Activated CD4-positive, alpha-beta T cell treated with anti-CD3 and anti-CD28 coated beads for 36 hours (primary cell): ENCODE data around the gene PAGE2. TPM values are rescaled to one million over a fixed set of nuclear protein-coding genes. Genes with fewer than 3 reads are reported as not detected.
"Not testable (repeated sequence)": the region's sequence is repeated elsewhere in the genome, so short reads cannot be mapped to it uniquely, and the experiment has no call there.

Experiments used
- ATAC-seq: fragments of 200-7000 bp; cut with Tn5 transposase; one replicate; pipeline ENCODE4 v1.10.0; 2021; ENCODE audit warnings: mild to moderate bottlenecking, moderate library complexity
- CTCF ChIA-PET: fragments of 350-600 bp; sonication (Branson Sonifier 250); formaldehyde crosslinking; loops from one replicate; lab custom pipeline; 2021; ENCODE audit warnings: antibody characterized with exemption; lab: Charles Lee
- POLR2A ChIA-PET: fragments of 350-600 bp; sonication (Branson Sonifier 250); formaldehyde crosslinking; loops from one replicate; lab custom pipeline; 2021; ENCODE audit warnings: antibody characterized with exemption, inconsistent platforms; lab: Charles Lee
- DNase-seq: peaks from one replicate; pipeline ENCODE4 v3.0.0-alpha.2; 2020
- H3K27ac Mint-ChIP-seq: one replicate; pipeline ENCODE4 v1.8.0; 2021; ENCODE audit warnings: mixed read lengths
- H3K27me3 Mint-ChIP-seq: one replicate; pipeline ENCODE4 v1.8.0; 2021; ENCODE audit warnings: mixed read lengths
- H3K36me3 Mint-ChIP-seq: one replicate; pipeline ENCODE4 v1.8.0; 2021; ENCODE audit warnings: low read depth, mixed read lengths
- H3K4me1 Mint-ChIP-seq: one replicate; pipeline ENCODE4 v1.8.0; 2021; ENCODE audit warnings: mixed read lengths
- H3K4me3 Mint-ChIP-seq: one replicate; pipeline ENCODE4 v1.8.0; 2021; ENCODE audit warnings: mild to moderate bottlenecking, moderate library complexity, mixed read lengths
- H3K9me3 Mint-ChIP-seq: one replicate; pipeline ENCODE4 v1.8.0; 2021; ENCODE audit warnings: low read depth, mixed read lengths
- intact Hi-C, 2 experiments: fragments of 100-400 bp; cut with DNase I in 1 of 2; cut with micrococcal nuclease in 1 of 2; formaldehyde crosslinking; loops; one replicate each; pipeline versions ENCODE4 v1.14.2 to v1.15.1; 2022 to 2024; cut with DNase I, micrococcal nuclease
- total RNA-seq, 2 experiments: library from RNA; stranded (reverse); gene quantifications; one replicate each; pipeline ENCODE4 v1.2.3, GENCODE V29; 2021

PAGE2 gene
- total RNA-seq, 2 experiments from 2014 or later, result not detected

DNA sequence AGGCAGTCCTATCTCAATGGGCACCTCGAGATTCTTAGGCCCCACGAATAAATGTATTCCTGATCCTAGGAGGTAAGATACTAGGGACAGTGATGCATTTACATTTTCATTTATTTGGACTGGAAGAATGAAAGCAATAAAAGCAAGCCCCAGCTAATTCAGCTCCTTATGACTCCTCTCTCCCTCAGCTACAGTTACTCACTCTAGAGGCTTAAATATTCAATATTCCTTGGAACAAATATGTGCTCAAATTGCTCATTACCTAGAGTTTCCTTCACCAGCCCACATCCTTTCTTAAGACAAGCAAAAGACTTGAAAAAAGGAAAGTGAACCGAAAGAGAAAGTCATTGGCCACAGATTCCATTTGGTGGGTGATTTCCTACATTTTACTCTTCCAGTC is 13.9 kb downstream of the PAGE2 start:
- no peak for DNase-seq
- no peaks in the 10 kb centered on the region for H3K9me3 Mint-ChIP-seq
- POLR2A ChIA-PET, result no interaction called here
- CTCF ChIA-PET, result no interaction called here
- H3K27ac Mint-ChIP-seq, result no peak overlapping the region
- no peaks in the 10 kb centered on the region for H3K4me1 Mint-ChIP-seq
- intact Hi-C loops, result no loop called here
- H3K4me3 Mint-ChIP-seq, result no peak overlapping the region
- no peak for ATAC-seq
- peaks cover 2% of the 10 kb centered on the region for H3K27me3 Mint-ChIP-seq
- no peaks in the 10 kb centered on the region for H3K36me3 Mint-ChIP-seq

DNA sequence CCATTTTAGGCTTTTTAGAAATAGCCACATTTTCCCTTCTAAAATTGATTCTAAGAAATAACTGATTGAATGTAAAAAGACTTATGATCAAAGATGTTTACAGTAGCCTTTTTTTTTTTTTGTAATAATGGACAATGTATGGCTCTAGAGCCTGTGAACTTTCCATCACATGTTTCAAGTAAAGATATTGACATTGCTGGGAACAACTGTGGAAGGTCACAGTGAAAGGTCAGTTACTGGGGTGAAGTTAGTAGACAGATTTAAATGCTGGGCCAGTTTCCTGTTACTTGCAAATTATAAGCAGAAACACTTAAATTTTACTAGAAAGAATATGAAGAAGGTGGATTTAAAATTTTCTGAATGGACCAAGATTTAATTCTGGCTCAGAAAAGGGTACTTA is 18.4 kb downstream of the PAGE2 start:
- Mint-ChIP-seq H3K36me3 (no peaks in the 10 kb centered on the region), H3K9me3 (no peaks in the 10 kb centered on the region), H3K27me3 (no peaks in the 10 kb centered on the region), H3K4me3 (no peak overlapping the region), H3K4me1 (no peaks in the 10 kb centered on the region), H3K27ac (no peak overlapping the region)
- DNase-seq (no peak), ATAC-seq (no peak)
- ChIA-PET CTCF (no interaction called here), POLR2A (no interaction called here)
- intact Hi-C loops, result no loop called here

DNA sequence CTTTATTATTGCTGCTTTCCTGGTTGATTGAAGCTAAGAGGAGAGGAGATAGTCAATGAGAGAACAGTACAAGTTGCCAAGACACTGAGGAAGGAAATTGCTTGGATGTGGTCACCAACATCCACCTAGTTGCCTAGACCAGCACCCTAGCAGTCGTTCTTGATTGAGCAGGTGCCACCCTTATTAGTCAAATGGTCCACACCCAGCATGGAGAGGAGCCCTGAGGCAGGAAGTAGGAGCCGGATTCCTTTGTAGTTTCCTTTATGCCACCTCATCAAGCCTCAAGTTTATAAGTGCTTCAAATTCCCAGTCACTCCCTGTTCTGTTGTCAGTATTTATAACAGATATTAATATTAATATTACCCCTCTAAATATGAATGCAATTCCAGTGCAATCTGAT is 19.1 kb downstream of the PAGE2 start:
- Mint-ChIP-seq H3K36me3 (no peaks in the 10 kb centered on the region), H3K9me3 (no peaks in the 10 kb centered on the region), H3K4me1 (no peaks in the 10 kb centered on the region), H3K4me3 (no peak overlapping the region), H3K27ac (no peak overlapping the region), H3K27me3 (no peaks in the 10 kb centered on the region)
- no peak for DNase-seq
- ChIA-PET CTCF (no interaction called here), POLR2A (no interaction called here)
- ATAC-seq, result no peak
- intact Hi-C loops, result no loop called here

DNA sequence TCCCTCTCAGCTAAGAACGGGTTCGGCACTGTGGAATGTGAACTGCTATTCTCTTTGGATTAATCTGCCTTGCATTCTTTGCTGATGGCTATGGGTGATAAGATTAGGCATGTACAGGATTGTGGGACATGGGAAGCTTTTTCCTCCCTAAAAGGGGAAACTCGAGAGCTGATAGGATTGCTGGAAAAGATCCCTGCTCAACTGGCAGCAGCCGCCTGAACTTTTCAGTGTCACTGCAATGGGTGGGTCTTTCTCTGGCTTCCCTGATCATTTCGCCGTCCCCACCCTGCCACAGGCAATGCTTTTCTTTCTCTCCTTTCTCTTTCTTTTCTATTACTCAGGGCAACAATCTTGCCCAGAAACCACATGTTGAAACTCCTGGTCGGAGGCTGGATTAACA is 20.5 kb downstream of the PAGE2 start:
- Mint-ChIP-seq H3K4me3 (no peak overlapping the region), H3K27ac (no peak overlapping the region), H3K9me3 (no peaks in the 10 kb centered on the region), H3K36me3 (no peaks in the 10 kb centered on the region), H3K27me3 (no peaks in the 10 kb centered on the region), H3K4me1 (no peaks in the 10 kb centered on the region)
- POLR2A ChIA-PET, result no interaction called here
- ATAC-seq (no peak), DNase-seq (no peak)
- intact Hi-C loops, result no loop called here
- CTCF ChIA-PET, result no interaction called here

DNA sequence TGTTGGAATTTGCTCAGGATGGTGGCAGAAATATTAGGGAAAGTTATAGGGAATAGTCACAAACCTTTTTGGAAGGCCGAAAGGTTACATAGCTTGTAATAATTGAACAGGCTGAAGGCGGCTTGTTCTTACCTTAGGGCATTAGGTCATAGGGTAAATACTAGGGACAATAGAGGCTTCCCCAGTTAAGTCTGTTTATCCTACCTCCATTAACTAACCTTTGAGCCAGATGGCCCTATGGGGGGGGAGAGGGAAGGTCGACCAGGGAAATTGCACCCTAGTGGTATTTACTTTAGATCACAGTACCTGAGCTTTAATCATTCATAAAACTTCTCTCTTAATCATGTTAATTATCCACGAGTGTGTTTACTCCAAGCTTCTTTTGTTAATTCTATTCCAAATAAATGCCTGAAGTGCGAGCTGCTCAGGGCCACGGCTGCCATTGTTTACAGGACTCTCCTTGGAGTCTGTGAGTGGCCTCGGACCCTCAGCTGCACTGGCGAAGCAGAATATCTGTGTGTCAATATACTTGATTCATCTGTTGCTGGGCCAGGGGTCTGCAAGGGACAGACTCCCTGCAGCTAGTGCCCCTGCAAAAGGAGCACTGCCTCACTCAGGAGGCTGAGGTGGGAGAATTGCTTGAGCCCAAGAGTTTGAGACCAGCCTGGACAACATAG is 22.9 kb downstream of the PAGE2 start:
- no peak for DNase-seq
- POLR2A ChIA-PET, result no interaction called here

DNA sequence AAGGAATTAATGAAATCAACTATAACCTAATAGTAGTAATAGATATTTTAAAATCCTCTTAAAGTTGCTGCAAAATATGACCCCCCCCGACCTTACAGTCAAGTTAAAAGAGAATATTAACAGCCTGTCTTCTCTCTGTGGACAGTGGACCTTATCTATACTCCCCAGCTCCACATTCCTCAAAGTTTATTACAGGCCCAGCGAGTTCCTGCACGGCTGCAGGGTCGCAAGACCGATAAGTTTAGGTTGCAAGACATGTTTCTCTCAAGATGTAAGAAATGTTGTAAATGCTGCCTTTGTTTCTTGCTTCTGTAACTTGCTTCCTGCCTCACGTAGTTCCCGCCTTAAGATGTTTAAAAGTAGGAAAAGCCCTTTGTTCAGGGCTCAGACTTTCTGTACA is 27.8 kb downstream of the PAGE2 start:
- H3K27ac Mint-ChIP-seq, H3K9me3 Mint-ChIP-seq, H3K36me3 Mint-ChIP-seq, H3K27me3 Mint-ChIP-seq, POLR2A ChIA-PET, CTCF ChIA-PET, H3K4me3 Mint-ChIP-seq, ATAC-seq, DNase-seq, intact Hi-C loops: not testable (repeated sequence)
- peaks cover 28% of the 10 kb centered on the region for H3K4me1 Mint-ChIP-seq

More for the DNA sequence above, 22.9 kb downstream of the PAGE2 start:
- H3K27me3 Mint-ChIP-seq, result no peaks in the 10 kb centered on the region
- H3K9me3 Mint-ChIP-seq, result no peaks in the 10 kb centered on the region
- H3K36me3 Mint-ChIP-seq, result no peaks in the 10 kb centered on the region
- no peak overlapping the region for H3K4me3 Mint-ChIP-seq
- CTCF ChIA-PET, result interaction anchor here (1.0 to 1.2 kb wide), 2 partner anchors 8 to 11 kb away, joined by 3 to 5 read pairs; no protein-coding TSS in a partner anchor
- intact Hi-C loops, result no loop called here
- ATAC-seq, result no peak
- no peak overlapping the region for H3K27ac Mint-ChIP-seq
- no peaks in the 10 kb centered on the region for H3K4me1 Mint-ChIP-seq

DNA sequence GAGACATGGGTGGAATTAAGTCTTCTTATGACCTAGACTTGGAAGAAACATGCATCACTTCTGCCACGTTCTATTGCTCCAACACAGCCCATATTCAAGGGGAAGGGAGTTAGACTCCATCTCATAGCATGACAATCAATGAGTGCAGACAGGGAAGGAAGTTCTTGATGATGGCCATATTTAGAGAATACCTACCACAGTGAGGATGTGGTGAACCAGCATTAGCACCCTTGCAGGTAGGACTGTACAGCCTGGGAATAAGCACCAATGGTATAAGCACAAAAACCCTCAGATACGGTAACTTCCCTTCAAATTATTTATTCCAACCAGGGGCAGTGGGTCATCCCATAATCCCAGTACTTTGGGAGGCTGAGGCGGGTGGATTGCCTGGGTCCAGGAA is 29.8 kb downstream of the PAGE2 start:
- CTCF ChIA-PET, result no interaction called here

DNA sequence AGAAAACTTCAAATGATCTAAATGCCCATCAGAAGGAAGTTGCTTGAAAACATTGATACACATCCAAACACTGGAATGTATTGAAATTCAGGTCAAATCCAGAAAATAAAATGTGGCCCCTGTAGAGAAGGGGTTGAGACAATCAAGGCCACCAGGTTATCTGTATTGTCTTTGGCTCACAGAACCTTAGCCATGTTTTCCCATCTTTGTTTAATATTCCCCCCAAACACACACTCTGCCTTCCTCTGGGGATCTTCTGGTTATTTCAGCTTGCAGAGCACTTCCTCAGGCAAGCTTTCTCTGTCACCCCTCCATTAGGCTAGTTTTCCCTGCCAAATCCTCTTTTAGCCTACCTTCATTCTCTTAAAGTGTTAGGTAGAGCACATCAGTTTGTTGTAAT is 30.5 kb downstream of the PAGE2 start:
- DNase-seq, result no peak
- Mint-ChIP-seq H3K4me1 (peaks cover 28% of the 10 kb centered on the region), H3K36me3 (no peaks in the 10 kb centered on the region), H3K4me3 (no peak overlapping the region), H3K9me3 (no peaks in the 10 kb centered on the region), H3K27ac (no peak overlapping the region), H3K27me3 (no peaks in the 10 kb centered on the region)
- ChIA-PET CTCF (interaction anchor here (0.6 to 1.5 kb wide), 2 partner anchors 8 to 458 kb away, joined by 3 to 5 read pairs; no protein-coding TSS in a partner anchor), POLR2A (no interaction called here)
- ATAC-seq, result no peak
- intact Hi-C loops, result no loop called here

More for the DNA sequence above, 29.8 kb downstream of the PAGE2 start:
- POLR2A ChIA-PET, result no interaction called here
- H3K27me3 Mint-ChIP-seq, result no peaks in the 10 kb centered on the region
- H3K36me3 Mint-ChIP-seq, result no peaks in the 10 kb centered on the region
- intact Hi-C loops, result no loop called here
- no peak overlapping the region for H3K4me3 Mint-ChIP-seq
- no peak overlapping the region for H3K27ac Mint-ChIP-seq
- H3K9me3 Mint-ChIP-seq, result no peaks in the 10 kb centered on the region
- peaks cover 28% of the 10 kb centered on the region for H3K4me1 Mint-ChIP-seq
- DNase-seq (no peak), ATAC-seq (no peak)

DNA sequence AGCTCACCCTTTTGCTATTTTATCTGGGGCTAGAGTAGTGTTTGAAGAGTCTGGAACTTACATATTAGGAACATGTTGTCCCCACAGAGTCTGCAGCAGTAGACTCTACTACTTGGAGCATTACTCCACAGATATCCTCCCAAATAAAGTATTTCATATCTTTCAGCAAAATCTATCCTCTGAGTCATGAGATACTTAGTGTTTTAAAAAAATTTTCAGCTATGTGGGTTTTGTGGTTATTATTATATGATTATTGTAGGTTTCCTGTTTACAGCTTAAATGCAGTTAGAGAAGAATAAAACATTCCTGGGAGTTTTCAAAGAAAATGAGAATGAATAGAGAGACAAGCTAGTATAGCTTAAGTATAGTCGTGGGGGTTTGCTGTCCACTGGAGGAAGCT is 30.9 kb downstream of the PAGE2 start:
- CTCF ChIA-PET, result interaction anchor here (1.5 kb wide), 1 partner anchor 8 kb away, joined by 5 read pairs; no protein-coding TSS in a partner anchor
- DNase-seq, result no peak
- no peak overlapping the region for H3K4me3 Mint-ChIP-seq

DNA sequence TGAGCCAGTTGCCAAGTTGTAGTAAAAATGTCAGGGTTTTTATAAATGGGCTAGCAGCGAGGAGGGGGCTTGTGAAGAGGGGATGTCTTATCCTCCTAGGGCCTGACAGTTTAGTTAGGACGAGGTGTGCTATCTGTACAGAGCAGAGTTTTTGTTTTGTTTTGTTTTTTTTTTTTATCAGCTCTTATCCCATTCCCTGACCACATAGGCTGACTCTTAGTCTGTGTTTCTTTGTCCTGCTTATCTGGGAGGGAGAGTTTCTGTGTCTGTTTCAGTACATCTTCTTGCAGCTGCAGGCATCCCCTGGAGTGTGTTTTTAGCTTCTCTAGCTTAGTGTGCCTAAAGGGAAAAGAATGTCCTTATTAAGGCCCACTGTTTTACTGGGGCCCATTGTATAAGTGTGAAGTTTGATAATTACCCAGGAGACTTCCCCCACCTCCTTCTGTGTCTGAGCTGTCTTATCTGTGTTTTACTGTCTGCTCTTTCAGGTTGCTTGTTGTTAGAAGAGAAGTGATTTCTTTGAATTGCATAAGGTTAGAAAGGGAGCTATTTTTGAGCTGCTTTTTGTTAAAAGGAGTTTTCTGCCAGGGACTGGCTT is 32.0 kb downstream of the PAGE2 start:
- no peaks in the 10 kb centered on the region for H3K27me3 Mint-ChIP-seq
- H3K27ac Mint-ChIP-seq, result no peak overlapping the region
- no peaks in the 10 kb centered on the region for H3K36me3 Mint-ChIP-seq
- intact Hi-C loops, result no loop called here
- CTCF ChIA-PET, result interaction anchor here (1.5 kb wide), 1 partner anchor 9 kb away, joined by 5 read pairs; no protein-coding TSS in a partner anchor
- DNase-seq (no peak), ATAC-seq (no peak)
- POLR2A ChIA-PET, result no interaction called here
- peaks cover 28% of the 10 kb centered on the region for H3K4me1 Mint-ChIP-seq
- H3K4me3 Mint-ChIP-seq, result no peak overlapping the region
- no peaks in the 10 kb centered on the region for H3K9me3 Mint-ChIP-seq

More for the DNA sequence above, 30.9 kb downstream of the PAGE2 start:
- POLR2A ChIA-PET, result no interaction called here
- Mint-ChIP-seq H3K36me3 (no peaks in the 10 kb centered on the region), H3K4me1 (peaks cover 28% of the 10 kb centered on the region), H3K27ac (no peak overlapping the region), H3K27me3 (no peaks in the 10 kb centered on the region), H3K9me3 (no peaks in the 10 kb centered on the region)
- intact Hi-C loops, result no loop called here
- no peak for ATAC-seq

DNA sequence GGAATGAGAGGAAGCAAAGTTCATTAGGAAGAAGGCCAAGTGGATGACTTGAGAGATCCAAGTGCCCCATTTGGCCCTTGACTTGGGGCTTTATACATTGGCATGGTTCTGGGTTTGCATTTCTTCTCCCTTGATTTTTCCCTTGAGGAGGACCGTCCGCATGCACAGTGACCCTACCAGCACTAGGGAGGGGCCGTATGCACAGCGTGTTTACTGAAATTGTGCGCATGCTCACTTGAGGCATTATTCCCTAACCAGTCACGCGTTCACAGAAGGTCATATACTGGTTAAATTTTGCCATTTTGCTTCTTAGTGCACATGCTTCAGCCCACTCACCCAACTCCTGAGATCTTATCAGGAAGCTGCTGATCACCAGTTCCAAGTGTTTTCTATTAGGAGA is 35.1 kb downstream of the PAGE2 start:
- no peak for DNase-seq
- Mint-ChIP-seq H3K4me3 (no peak overlapping the region), H3K27me3 (no peaks in the 10 kb centered on the region), H3K4me1 (peaks cover 23% of the 10 kb centered on the region), H3K36me3 (no peaks in the 10 kb centered on the region), H3K9me3 (no peaks in the 10 kb centered on the region), H3K27ac (no peak overlapping the region)
- intact Hi-C loops, result no loop called here
- ChIA-PET POLR2A (no interaction called here), CTCF (interaction anchor here (0.7 kb wide), 1 partner anchor 15 kb away, joined by 3 read pairs; no protein-coding TSS in a partner anchor)
- no peak for ATAC-seq

DNA sequence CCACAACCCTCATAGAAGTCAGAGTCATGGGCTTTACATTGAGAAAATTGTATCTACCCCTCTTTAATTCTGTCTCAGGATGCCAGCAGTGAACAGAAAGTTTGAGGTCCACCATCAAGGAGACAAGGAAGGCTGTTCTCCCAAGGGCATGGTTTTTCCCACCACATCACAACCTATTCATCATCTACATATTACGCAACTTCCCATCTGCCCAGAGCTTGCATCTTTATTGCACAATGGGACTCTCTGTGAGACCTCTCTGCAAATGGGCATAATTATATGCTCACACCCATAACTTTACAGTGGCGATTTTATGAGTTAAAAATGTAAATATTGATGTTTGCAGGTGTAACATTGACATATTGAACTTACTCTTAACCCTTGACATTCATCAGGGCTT is 38.9 kb downstream of the PAGE2 start:
- Mint-ChIP-seq H3K27me3 (no peaks in the 10 kb centered on the region), H3K9me3 (no peaks in the 10 kb centered on the region), H3K4me3 (no peak overlapping the region), H3K36me3 (no peaks in the 10 kb centered on the region), H3K4me1 (no peaks in the 10 kb centered on the region), H3K27ac (no peak overlapping the region)
- POLR2A ChIA-PET, result no interaction called here
- CTCF ChIA-PET, result no interaction called here
- no peak for ATAC-seq
- intact Hi-C loops, result no loop called here
- no peak for DNase-seq
